Adrenal gland (tissue), 12 donors: ENCODE data around the gene PIK3R2. TPM values are rescaled to one million over a fixed set of nuclear protein-coding genes. Genes with fewer than 3 reads are reported as not detected.

Experiments
- DNase-seq, 7 donors: peaks; one replicate each; pipeline ENCODE4 v3.0.0-alpha.2; 2019 to 2020
- H3K27ac ChIP-seq, 5 donors: fragments of 200-600 bp; sonication (generic) in 4 of 5; 1 replicate in 3 of 5; 2 replicates in 2 of 5; pipeline versions ENCODE4 v1.5.1 to v1.8.0; 2016 to 2020; ENCODE audit warnings: mild to moderate bottlenecking in 1 of 5
- H3K27me3 ChIP-seq: fragments of 200-600 bp; 2 replicates; pipeline ENCODE4 v1.8.0; 2021
- H3K36me3 ChIP-seq, 2 donors: fragments of 200-600 bp; replicated peaks in 1 of 2; 1 replicate in 1 of 2; 2 replicates in 1 of 2; pipeline versions ENCODE4 v1.5.1 to v1.8.0; 2018 to 2022
- H3K4me1 ChIP-seq, 2 donors: fragments of 200-600 bp; replicated peaks in 1 of 2; 1 replicate in 1 of 2; 2 replicates in 1 of 2; pipeline versions ENCODE4 v1.5.1 to v1.8.0; 2018 to 2021
- H3K4me3 ChIP-seq, 4 donors: fragments of 200-600 bp; sonication (generic) in 3 of 4; one replicate each; pipeline ENCODE4 v1.5.1; 2016 to 2018
- H3K9me3 ChIP-seq, 3 donors: fragments of 200-600 bp; sonication (generic) in 1 of 3; replicated peaks in 1 of 3; 1 replicate in 2 of 3; 2 replicates in 1 of 3; pipeline versions ENCODE4 v1.5.1 to v1.8.0; 2016 to 2021
- POLR2A ChIP-seq, 2 donors: fragments of 450-650 bp; IDR thresholded peaks; one replicate each; pipeline ENCODE4 v1.6.1; 2017; ENCODE audit warnings: antibody characterized with exemption in 2 of 2, mild to moderate bottlenecking in 2 of 2, moderate library complexity in 1 of 2
- WGBS, 4 donors: extraction: QIAGEN DNeasy Blood & Tissue Kit in 2 of 4; methylation state at CpG; one replicate each; pipeline versions ENCODE4 v1.1.5 to v1.1.7; 2013 to 2017; 5-methylcytosine and 5-hydroxymethylcytosine counted together
- intact Hi-C, 2 donors: fragments of 100-400 bp; cut with DNase I; formaldehyde crosslinking; loops; one replicate each; pipeline versions ENCODE4 v1.14.1 to v1.15.0; 2022 to 2023
- polyA plus RNA-seq, 3 donors: library from polyadenylated mRNA; stranded (reverse); fragments of 200-250 nt in 2 of 3; fragments of 350-450 nt in 1 of 3; fragmentation: Illumina TruSeq in 1 of 3; extraction: RNeasy Lipid Tissue Mini Kit (QIAGEN cat#74804) in 1 of 3; gene quantifications; one replicate each; pipeline ENCODE4 v1.2.3, GENCODE V29; 2013 to 2014
- total RNA-seq, 9 donors: library from RNA; depleted of rRNA in 4 of 9; stranded (reverse); fragments of >200 nt in 4 of 9; fragments of 120-200 nt in 1 of 9; fragmentation: NEBNext Ultra II Directional in 1 of 9; extraction: Animal tissue kit (Norgen Biotek cat#: 25700) in 1 of 9; gene quantifications; one replicate each; pipeline versions ENCODE4 v1.1.0 to v1.2.4, GENCODE V29; 2013 to 2023
- TF ChIP-seq, protein P1 (sequence below), 6 experiments: fragments of 450-650 bp in 4 of 6; fragments of 200-600 bp in 2 of 6; sonication (generic) in 1 of 6; IDR thresholded peaks; 1 replicate in 5 of 6; 2 replicates in 1 of 6; pipeline versions ENCODE4 v1.5.1 to v1.8.0; 2016 to 2021; ENCODE audit warnings: antibody characterized with exemption in 6 of 6, mild to moderate bottlenecking in 2 of 6, moderate library complexity in 1 of 6
- donor health status: healthy with polysubstance abuse.
- donor health status: Bipolar disorder and iron deficiency.
- donor health status: DM: yes; HTN: yes; CAD: no.
- donor health status: DM: no; HTN: no; CAD: no.
- donor health status: DM: no; HTN: no; CAD: no.
- donor health status: DM: yes; HTN: yes; CAD: no.

Gene PIK3R2
- total and polyA plus RNA-seq, 12 donors, result 6.7 to 124 (median 58.5) TPM

GRCh38 chr19:18137657-18138339 lies 15.2 kb upstream of the PIK3R2 start:
- H3K27me3 ChIP-seq, result no peaks in the 10 kb centered on the region
- H3K9me3 ChIP-seq, result no peaks in the 10 kb centered on the region
- H3K27ac ChIP-seq, result no peak overlapping the region
- no peaks in the 10 kb centered on the region for H3K4me1 ChIP-seq
- intact Hi-C loops, result no loop called here
- WGBS, 4 donors, result 91 to 96% (median 92%) methylated on average over 6 to 9 of the region's 9 CpGs
- H3K36me3 ChIP-seq, result peaks cover 0 to 66% of the 10 kb centered on the region in 2 donors
- no peak for TF ChIP-seq POLR2A (IDR thresholded peaks at IDR 0.05)
- TF ChIP-seq, protein P1, sequence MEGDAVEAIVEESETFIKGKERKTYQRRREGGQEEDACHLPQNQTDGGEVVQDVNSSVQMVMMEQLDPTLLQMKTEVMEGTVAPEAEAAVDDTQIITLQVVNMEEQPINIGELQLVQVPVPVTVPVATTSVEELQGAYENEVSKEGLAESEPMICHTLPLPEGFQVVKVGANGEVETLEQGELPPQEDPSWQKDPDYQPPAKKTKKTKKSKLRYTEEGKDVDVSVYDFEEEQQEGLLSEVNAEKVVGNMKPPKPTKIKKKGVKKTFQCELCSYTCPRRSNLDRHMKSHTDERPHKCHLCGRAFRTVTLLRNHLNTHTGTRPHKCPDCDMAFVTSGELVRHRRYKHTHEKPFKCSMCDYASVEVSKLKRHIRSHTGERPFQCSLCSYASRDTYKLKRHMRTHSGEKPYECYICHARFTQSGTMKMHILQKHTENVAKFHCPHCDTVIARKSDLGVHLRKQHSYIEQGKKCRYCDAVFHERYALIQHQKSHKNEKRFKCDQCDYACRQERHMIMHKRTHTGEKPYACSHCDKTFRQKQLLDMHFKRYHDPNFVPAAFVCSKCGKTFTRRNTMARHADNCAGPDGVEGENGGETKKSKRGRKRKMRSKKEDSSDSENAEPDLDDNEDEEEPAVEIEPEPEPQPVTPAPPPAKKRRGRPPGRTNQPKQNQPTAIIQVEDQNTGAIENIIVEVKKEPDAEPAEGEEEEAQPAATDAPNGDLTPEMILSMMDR (IDR thresholded peaks at IDR 0.05), result no peak
- no peak overlapping the region for H3K4me3 ChIP-seq
- DNase-seq, result no peak

GRCh38 chr19:18140473-18140872 lies 12.5 kb upstream of the PIK3R2 start:
- H3K36me3 ChIP-seq, result peaks cover 0 to 71% of the 10 kb centered on the region in 2 donors

DNA sequence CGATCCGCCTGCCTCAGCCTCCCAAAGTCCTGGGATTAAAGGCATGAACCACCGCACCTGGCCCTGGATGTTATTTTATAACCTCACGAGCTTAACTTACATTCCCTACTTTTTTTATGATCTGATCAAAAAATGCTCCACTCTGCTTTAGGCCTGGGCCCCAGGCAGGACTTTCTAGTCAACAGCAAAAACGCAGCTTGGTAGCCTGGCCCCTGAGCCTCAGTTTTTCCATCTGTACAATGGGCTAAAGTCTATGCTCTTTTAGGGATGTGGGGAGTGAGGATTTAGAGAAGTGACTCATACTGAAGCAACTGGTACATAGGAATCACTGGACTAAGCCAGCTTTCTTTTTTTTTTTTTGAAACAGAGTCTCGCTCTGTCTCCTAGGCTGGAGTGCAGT lies 11.9 kb upstream of the PIK3R2 start:
- no peak for TF ChIP-seq POLR2A (IDR thresholded peaks at IDR 0.05)
- TF ChIP-seq, protein P1 (IDR thresholded peaks at IDR 0.05), result no peak
- intact Hi-C loops, result no loop called here
- peaks cover 0 to 71% of the 10 kb centered on the region in 2 donors for H3K36me3 ChIP-seq
- no peak for DNase-seq
- no peaks in the 10 kb centered on the region for H3K9me3 ChIP-seq
- no peaks in the 10 kb centered on the region for H3K27me3 ChIP-seq
- no peak overlapping the region for H3K27ac ChIP-seq
- H3K4me1 ChIP-seq, result no peaks in the 10 kb centered on the region
- no peak overlapping the region for H3K4me3 ChIP-seq
- WGBS, 4 donors, result 92 to 96% (median 94%) methylated on average over 6 of the region's 6 CpGs

More at GRCh38 chr19:18140473-18140872, 12.5 kb upstream of the PIK3R2 start:
- Histone ChIP-seq H3K9me3 (no peaks in the 10 kb centered on the region), H3K4me3 (no peak overlapping the region), H3K27ac (no peak overlapping the region), H3K4me1 (no peaks in the 10 kb centered on the region), H3K27me3 (no peaks in the 10 kb centered on the region)
- DNase-seq, result no peak
- WGBS, 4 donors, result 98 to 100% (median 100%) methylated on average over 1 of the region's 1 CpG
- TF ChIP-seq, protein P1 (IDR thresholded peaks at IDR 0.05), result no peak
- TF ChIP-seq POLR2A (IDR thresholded peaks at IDR 0.05), result no peak
- intact Hi-C loops, result no loop called here

DNA sequence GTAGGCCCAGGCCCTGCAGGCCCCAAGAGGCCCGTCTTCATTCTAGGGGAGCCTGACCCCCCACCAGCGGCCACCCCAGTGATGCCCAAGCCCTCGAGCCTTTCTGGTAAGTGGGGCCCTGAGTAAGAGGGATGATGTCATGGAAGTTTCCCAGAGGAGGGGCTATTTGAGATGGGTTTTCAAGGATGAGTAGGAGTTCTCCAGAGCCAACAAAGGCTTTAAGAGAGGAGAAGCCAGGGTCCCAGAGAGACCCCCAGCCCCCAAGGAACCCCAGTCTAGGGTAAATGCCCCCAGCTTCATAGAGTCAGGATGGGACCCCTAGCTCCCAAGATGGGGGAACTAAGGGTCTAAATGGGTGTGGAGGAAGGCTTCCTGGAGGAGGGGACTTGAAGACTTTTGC lies 9.1 kb upstream of the PIK3R2 start:
- Histone ChIP-seq H3K27me3 (no peaks in the 10 kb centered on the region), H3K4me3 (no peak overlapping the region), H3K36me3 (peaks cover 0 to 61% of the 10 kb centered on the region in 2 donors), H3K4me1 (no peaks in the 10 kb centered on the region), H3K27ac (no peak overlapping the region), H3K9me3 (no peaks in the 10 kb centered on the region)
- no peak for DNase-seq
- intact Hi-C loops, result no loop called here
- 90 to 100% (median 97%) methylated on average over 3 of the region's 3 CpGs for WGBS, 4 donors
- no peak for TF ChIP-seq POLR2A (IDR thresholded peaks at IDR 0.05)
- TF ChIP-seq, protein P1 (IDR thresholded peaks at IDR 0.05), result no peak
